HCT116 (cell line): Measurements from ENCODE around the gene TEKT2. TPM values are rescaled to one million over a fixed set of nuclear protein-coding genes. Genes with fewer than 3 reads are reported as not detected.

ENCODE experiments used
- ATAC-seq: fragments of 200-7000 bp; cut with Tn5 transposase; 2 replicates; pipeline ENCODE4 v1.9.1; 2020; ENCODE audit warnings: mild to moderate bottlenecking, moderate library complexity
- BruUV-seq: library from RNA; stranded (reverse); fragments of 400-500 nt; replicated peaks from 2 replicates; lab custom pipeline; 2021; lab: Mats Ljungman, UMichigan
- CTCF ChIA-PET: fragments of 300-600 bp; sonication (Branson Sonifier 250); formaldehyde crosslinking; loops from one replicate; lab custom pipeline; 2021; ENCODE audit warnings: antibody characterized with exemption; lab: Charles Lee
- POLR2A ChIA-PET: fragments of 300-600, 350-600 bp; sonication (Branson Sonifier 250); formaldehyde crosslinking; loops from one replicate; lab custom pipeline; 2021; ENCODE audit warnings: antibody characterized with exemption; lab: Charles Lee
- RAD21 ChIA-PET, 2 experiments: fragments of 300-600 bp; sonication (Branson Sonifier 250); formaldehyde crosslinking; loops; one replicate each; lab custom pipeline; 2023; ENCODE audit warnings: low total read pairs in 2 of 2; ENCODE audit not compliant: uncharacterized antibody in 2 of 2, unreplicated experiment in 2 of 2, low non-redundant PET in 1 of 2; lab: Charles Lee
- DNase-seq: peaks from one replicate; pipeline ENCODE4 v3.0.0-alpha.2; 2010; ENCODE audit warnings: low read depth, low spot score
- H2AFZ ChIP-seq: fragments of 200-600 bp; shearing (Covaris generic), sonication (generic); 2 replicates; pipeline ENCODE4 v1.6.1; 2017; ENCODE audit warnings: low read depth, mixed run types, mixed read lengths, antibody characterized with exemption, low read length; ENCODE audit not compliant: poor library complexity, severe bottlenecking
- H3K27ac ChIP-seq: 2 replicates; pipeline ENCODE4 v1.5.1; 2012; ENCODE audit warnings: low read depth, low read length
- H3K27me3 ChIP-seq: fragments of 200-600 bp; sonication (generic); 2 replicates; pipeline ENCODE4 v1.6.1; 2016; ENCODE audit warnings: mixed run types, low read length, mixed read lengths; ENCODE audit not compliant: insufficient read depth
- H3K36me3 ChIP-seq, 2 experiments: fragments of 200-500 bp in 1 of 2; fragments of 200-600 bp in 1 of 2; sonication (Bioruptor generic) in 1 of 2; sonication (generic) in 1 of 2; 2 replicates each; pipeline versions ENCODE4 v1.5.1 to v1.6.1; 2014 to 2016; ENCODE audit warnings: low read length in 2 of 2, inconsistent platforms in 1 of 2, mixed read lengths in 1 of 2, mixed run types in 1 of 2; ENCODE audit not compliant: insufficient read depth in 2 of 2, control insufficient read depth in 1 of 2
- H3K4me1 ChIP-seq, 2 experiments: fragments of 200-600 bp in 1 of 2; sonication (generic) in 1 of 2; 2 replicates each; pipeline versions ENCODE4 v1.5.1 to v1.6.1; 2012 to 2017; ENCODE audit warnings: low read length in 2 of 2, inconsistent platforms in 1 of 2, mild to moderate bottlenecking in 1 of 2, mixed read lengths in 1 of 2, mixed run types in 1 of 2, moderate library complexity in 1 of 2; ENCODE audit not compliant: insufficient read depth in 2 of 2, control insufficient read depth in 1 of 2
- H3K4me2 ChIP-seq: fragments of 200-600 bp; sonication (generic); 2 replicates; pipeline ENCODE4 v1.6.1; 2017; ENCODE audit warnings: mixed run types, low read length, mixed read lengths
- H3K4me3 ChIP-seq, 2 experiments: fragments of 200-600 bp in 1 of 2; sonication (generic) in 1 of 2; replicated peaks in 1 of 2; 2 replicates each; pipeline ENCODE4 v1.5.1; 2011 to 2016; ENCODE audit warnings: low read length in 2 of 2, control low read depth in 1 of 2, low read depth in 1 of 2, mild to moderate bottlenecking in 1 of 2, mixed read lengths in 1 of 2, mixed run types in 1 of 2
- H3K79me2 ChIP-seq: fragments of 200-600 bp; sonication (generic); 2 replicates; pipeline ENCODE4 v1.6.1; 2017; ENCODE audit warnings: mild to moderate bottlenecking, mixed run types, low read length, moderate library complexity, mixed read lengths; ENCODE audit not compliant: insufficient read depth
- H3K9ac ChIP-seq: fragments of 200-600 bp; sonication (generic); 2 replicates; pipeline ENCODE4 v1.6.1; 2016; ENCODE audit warnings: low read length, mixed read lengths
- H3K9me2 ChIP-seq: fragments of 200-600 bp; sonication (generic), shearing (Covaris generic); 2 replicates; pipeline ENCODE4 v1.6.1; 2017; ENCODE audit warnings: mixed run types, mild to moderate bottlenecking, moderate library complexity; ENCODE audit not compliant: insufficient read depth
- H3K9me3 ChIP-seq, 2 experiments: fragments of 200-500 bp in 1 of 2; fragments of 200-600 bp in 1 of 2; sonication (Bioruptor generic) in 1 of 2; sonication (generic) in 1 of 2; 2 replicates each; pipeline ENCODE4 v1.6.1; 2014 to 2017; ENCODE audit warnings: low read length in 2 of 2, mixed read lengths in 2 of 2, inconsistent platforms in 1 of 2, low read depth in 1 of 2, mild to moderate bottlenecking in 1 of 2, mixed run types in 1 of 2, moderate library complexity in 1 of 2; ENCODE audit not compliant: control insufficient read depth in 1 of 2, insufficient read depth in 1 of 2
- H4K20me1 ChIP-seq: fragments of 200-600 bp; sonication (generic), shearing (Covaris generic); 2 replicates; pipeline ENCODE4 v1.6.1; 2017; ENCODE audit warnings: mixed run types, mild to moderate bottlenecking, moderate library complexity; ENCODE audit not compliant: insufficient read depth
- CBX3 ChIP-seq: IDR thresholded peaks from 2 replicates; pipeline ENCODE4 v1.6.1; 2012; ENCODE audit warnings: low read depth
- CEBPB ChIP-seq: IDR thresholded peaks from 2 replicates; pipeline ENCODE4 v1.6.1; 2012; ENCODE audit warnings: low read depth
- EZH2 ChIP-seq: fragments of 200-600 bp; sonication (generic); IDR thresholded peaks from 2 replicates; pipeline ENCODE4 v1.6.1; 2017; ENCODE audit warnings: antibody characterized with exemption, mixed run types
- EZH2phosphoT487 ChIP-seq: fragments of 200-600 bp; IDR thresholded peaks from 2 replicates; pipeline ENCODE4 v1.6.1; 2018; ENCODE audit warnings: antibody characterized with exemption, borderline replicate concordance
- MAX ChIP-seq: IDR thresholded peaks from 2 replicates; pipeline ENCODE4 v1.6.1; 2012
- RAD21 ChIP-seq: IDR thresholded peaks from 2 replicates; pipeline ENCODE4 v1.6.1; 2012; ENCODE audit warnings: low read depth, mild to moderate bottlenecking
- REST ChIP-seq: IDR thresholded peaks from 2 replicates; pipeline ENCODE4 v1.6.1; 2012; ENCODE audit warnings: low read depth
- ZFX ChIP-seq: fragments of 450-650 bp; IDR thresholded peaks from 2 replicates; pipeline ENCODE4 v1.6.1; 2017
- ZNF274 ChIP-seq: fragments of 200-500 bp; sonication (Bioruptor generic); IDR thresholded peaks from 2 replicates; pipeline ENCODE4 v1.6.1; 2014; ENCODE audit warnings: mild to moderate bottlenecking, low read depth, low read length, inconsistent platforms
- intact Hi-C: fragments of 100-400 bp; cut with micrococcal nuclease; formaldehyde crosslinking; loops from 2 replicates; pipeline ENCODE4 v1.10.0; 2022
- total RNA-seq: library from RNA; stranded (reverse); gene quantifications from one replicate; pipeline ENCODE4 v1.2.1, GENCODE V29; 2021; ENCODE audit not compliant: unreplicated experiment

The TEKT2 gene
- total RNA-seq, 1 experiment from 2014 or later, result not detected

- TF ChIP-seq MAX (no peak), ZFX (no peak), CBX3 (no peak), ZNF274 (no peak), REST (no peak), CEBPB (no peak), RAD21 (no peak), EZH2 (no peak), EZH2phosphoT487 (no peak)
- H3K4me3 ChIP-seq, result no peak overlapping the region
- no peak overlapping the region for H2AFZ ChIP-seq
- ChIA-PET POLR2A (no interaction called here), CTCF (no interaction called here), RAD21 (no interaction called here)
- H3K9me3 ChIP-seq, result no peaks in the 10 kb centered on the region
- H3K27ac ChIP-seq, result no peak overlapping the region
- H4K20me1 ChIP-seq, result no peaks in the 10 kb centered on the region
- DNase-seq (no peak), ATAC-seq (no peak)
- no peaks in the 10 kb centered on the region for H3K4me1 ChIP-seq
- no peaks in the 10 kb centered on the region for H3K36me3 ChIP-seq
- no peak overlapping the region for H3K9ac ChIP-seq
- H3K79me2 ChIP-seq, result no peaks in the 10 kb centered on the region
- no TSS peak for BruUV-seq
- H3K27me3 ChIP-seq, result no peaks in the 10 kb centered on the region
- H3K4me2 ChIP-seq, result no peak overlapping the region
- H3K9me2 ChIP-seq, result no peaks in the 10 kb centered on the region
- intact Hi-C loops, result no loop called here
Observed at GRCh38 chr1:36115931-36116330, 32.0 kb downstream of the TEKT2 start.
